PFSK-1 (cell line): ENCODE measurements around the gene EFEMP1.

Experiments used
- FOXP2 ChIP-seq: optimal IDR thresholded peaks from 2 replicates; pipeline ENCODE3; 2011; ENCODE audit warnings: borderline replicate concordance, control low read depth, inconsistent platforms; ENCODE audit not compliant: insufficient read depth; ENCODE audit errors: extremely low read length, extremely low read depth
- POLR2AphosphoS5 ChIP-seq: IDR thresholded peaks from 2 replicates; pipeline ENCODE4 v1.6.1; 2012; ENCODE audit warnings: low read depth, mild to moderate bottlenecking, control low read depth, low read length, moderate library complexity
- REST ChIP-seq, 2 experiments: IDR thresholded peaks; 2 replicates each; pipeline versions ENCODE4 v1.6.1 to v1.8.0; 2011 to 2012; ENCODE audit warnings: low read depth in 2 of 2, low read length in 2 of 2, control low read depth in 1 of 2, inconsistent platforms in 1 of 2, mild to moderate bottlenecking in 1 of 2, moderate library complexity in 1 of 2; ENCODE audit not compliant: insufficient read depth in 1 of 2
- SIN3A ChIP-seq: IDR thresholded peaks from 2 replicates; pipeline ENCODE4 v1.6.1; 2012; ENCODE audit warnings: mild to moderate bottlenecking, low read length, moderate library complexity, borderline replicate concordance; ENCODE audit not compliant: insufficient read depth
- TAF1 ChIP-seq: IDR thresholded peaks from 2 replicates; pipeline ENCODE4 v1.6.1; 2012; ENCODE audit warnings: low read length, control low read depth, borderline replicate concordance; ENCODE audit not compliant: insufficient read depth

EFEMP1 gene

GRCh38 chr2:55948176-55948923, 24.8 kb upstream of the EFEMP1 start:
- TF ChIP-seq TAF1 (no peak), REST (IDR thresholded peaks at IDR 0.05; ENCODE audit: insufficient read depth in 1 of 2, low read depth in 2 of 2, low read length in 2 of 2) (no peak)

GRCh38 chr2:55947752-55948151, 24.2 kb upstream of the EFEMP1 start:
- no peak for TF ChIP-seq SIN3A
- no peak for TF ChIP-seq TAF1
- TF ChIP-seq REST (IDR thresholded peaks at IDR 0.05; ENCODE audit: insufficient read depth in 1 of 2, low read depth in 2 of 2, low read length in 2 of 2), result no peak
- TF ChIP-seq FOXP2, result no peak
- no peak for TF ChIP-seq POLR2AphosphoS5

GRCh38 chr2:55946793-55947192, 23.2 kb upstream of the EFEMP1 start:
- no peak for TF ChIP-seq FOXP2
- no peak for TF ChIP-seq POLR2AphosphoS5
- no peak for TF ChIP-seq TAF1
- TF ChIP-seq REST (IDR thresholded peaks at IDR 0.05; ENCODE audit: insufficient read depth in 1 of 2, low read depth in 2 of 2, low read length in 2 of 2), result no peak
- no peak for TF ChIP-seq SIN3A

GRCh38 chr2:55943466-55943865, 19.9 kb upstream of the EFEMP1 start:
- TF ChIP-seq FOXP2 (no peak), POLR2AphosphoS5 (no peak), REST (IDR thresholded peaks at IDR 0.05; ENCODE audit: insufficient read depth in 1 of 2, low read depth in 2 of 2, low read length in 2 of 2) (no peak), TAF1 (no peak), SIN3A (no peak)

- no peak for TF ChIP-seq TAF1
- TF ChIP-seq FOXP2, result no peak
Observed at GRCh38 chr2:55936351-55936750, 12.8 kb upstream of the EFEMP1 start.

GRCh38 chr2:55934337-55934736, 10.8 kb upstream of the EFEMP1 start:
- TF ChIP-seq POLR2AphosphoS5 (no peak), SIN3A (no peak), FOXP2 (no peak), REST (IDR thresholded peaks at IDR 0.05; ENCODE audit: insufficient read depth in 1 of 2, low read depth in 2 of 2, low read length in 2 of 2) (no peak), TAF1 (no peak)
